Measurements from ENCODE around the gene PROP1. TPM values are rescaled to one million over a fixed set of nuclear protein-coding genes. Genes with fewer than 3 reads are reported as not detected.
"Not testable (repeated sequence)": the region's sequence is repeated elsewhere in the genome, so short reads cannot be mapped to it uniquely, and the experiment has no call there.

The PROP1 gene
- polyA plus RNA-seq, 1 donor (not counting 4 experiments of a cell fraction or from before 2014, with no cell fraction given) = not detected

DNA sequence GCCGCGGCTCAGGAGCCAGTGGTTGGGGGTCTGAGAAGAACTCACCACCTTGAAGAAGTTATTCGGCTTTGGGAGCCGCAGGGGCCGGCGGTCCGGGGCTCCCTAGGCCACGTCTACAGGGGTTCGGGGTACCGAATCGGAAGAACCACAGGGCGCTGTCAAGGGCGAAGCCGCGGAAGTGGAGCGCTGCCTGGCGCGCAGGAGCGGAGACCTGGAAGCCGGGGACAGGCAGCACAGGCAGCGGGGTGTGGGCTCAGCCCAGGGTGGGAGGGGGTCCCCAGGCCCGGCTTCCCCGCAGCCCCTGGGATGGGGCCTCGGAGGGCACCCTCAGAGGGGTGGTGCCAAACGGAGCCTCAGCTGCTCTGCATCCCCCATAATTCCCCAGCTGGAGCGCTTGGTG lies 11.2 kb upstream of the PROP1 start:
- H3K27ac ChIP-seq (ENCODE audit: control insufficient read depth, insufficient read depth, low read length); DNase-seq (ENCODE audit: low read depth, low spot score); FAIRE-seq; H3K27me3 ChIP-seq (ENCODE audit: control insufficient read depth, extremely low read depth, insufficient read depth, low read length); H3K9me3 ChIP-seq (ENCODE audit: control insufficient read depth, low read depth, low read length); H3K4me2 ChIP-seq (ENCODE audit: control insufficient read depth, extremely low read depth, insufficient read depth, low read depth, low read length); H3K36me3 ChIP-seq (ENCODE audit: control insufficient read depth in 2 of 2, extremely low read depth in 1 of 2, insufficient read depth in 2 of 2, low read length in 2 of 2); H3K4me3 ChIP-seq (ENCODE audit: control insufficient read depth in 2 of 3, extremely low read depth in 1 of 3, insufficient read depth in 2 of 3, low read depth in 1 of 3, low read length in 3 of 3); H3K79me2 ChIP-seq (ENCODE audit: control insufficient read depth, insufficient read depth, low read length); H3K9me1 ChIP-seq (ENCODE audit: control insufficient read depth, extremely low read depth, insufficient read depth, low read length); dilution Hi-C loops (cut with MboI; ENCODE audit: extremely low pct_ligation_motif_present, low sequenced_read_pairs); H3K9ac ChIP-seq (ENCODE audit: control insufficient read depth, extremely low read depth, insufficient read depth, low read length); H4K20me1 ChIP-seq (ENCODE audit: control insufficient read depth, extremely low read depth, insufficient read depth, low read length); H3K4me1 ChIP-seq (ENCODE audit: control insufficient read depth, extremely low read depth, insufficient read depth, low read length); H2AFZ ChIP-seq (ENCODE audit: control insufficient read depth, low read length): not testable (repeated sequence)

- H3K9ac ChIP-seq (ENCODE audit: control insufficient read depth, extremely low read depth, insufficient read depth, low read length); dilution Hi-C loops (cut with MboI; ENCODE audit: extremely low pct_ligation_motif_present, low sequenced_read_pairs); H3K4me2 ChIP-seq (ENCODE audit: control insufficient read depth, extremely low read depth, insufficient read depth, low read depth, low read length): not testable (repeated sequence)
Measured at GRCh38 chr5:178006536-178007231, 10.6 kb upstream of the PROP1 start.

DNA sequence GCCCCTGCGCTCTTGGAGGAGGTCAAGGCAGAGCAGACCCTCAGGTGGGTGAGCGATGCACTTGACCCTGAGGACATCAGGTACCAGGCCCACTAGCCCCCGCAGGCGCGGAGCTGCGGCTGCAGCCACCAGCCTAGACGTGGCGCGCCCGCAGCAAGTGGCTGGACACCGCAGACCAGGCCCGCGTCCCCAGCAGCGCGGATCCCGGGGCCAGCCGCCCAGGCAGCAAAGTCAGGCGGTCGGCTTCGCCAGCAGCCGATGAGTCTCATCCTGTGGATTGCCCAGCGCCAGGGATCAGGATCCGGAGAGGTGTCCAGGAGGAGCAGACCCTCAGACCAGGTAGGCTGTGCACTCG lies 10.1 kb upstream of the PROP1 start:
- H3K79me2 ChIP-seq (ENCODE audit: control insufficient read depth, insufficient read depth, low read length); H3K4me2 ChIP-seq (ENCODE audit: control insufficient read depth, extremely low read depth, insufficient read depth, low read depth, low read length); H3K36me3 ChIP-seq (ENCODE audit: control insufficient read depth in 2 of 2, extremely low read depth in 1 of 2, insufficient read depth in 2 of 2, low read length in 2 of 2); H3K27me3 ChIP-seq (ENCODE audit: control insufficient read depth, extremely low read depth, insufficient read depth, low read length); H4K20me1 ChIP-seq (ENCODE audit: control insufficient read depth, extremely low read depth, insufficient read depth, low read length); H2AFZ ChIP-seq (ENCODE audit: control insufficient read depth, low read length); H3K4me3 ChIP-seq (ENCODE audit: control insufficient read depth in 2 of 3, extremely low read depth in 1 of 3, insufficient read depth in 2 of 3, low read depth in 1 of 3, low read length in 3 of 3); FAIRE-seq; DNase-seq (ENCODE audit: low read depth, low spot score); H3K9me3 ChIP-seq (ENCODE audit: control insufficient read depth, low read depth, low read length); H3K9ac ChIP-seq (ENCODE audit: control insufficient read depth, extremely low read depth, insufficient read depth, low read length); H3K9me1 ChIP-seq (ENCODE audit: control insufficient read depth, extremely low read depth, insufficient read depth, low read length); H3K27ac ChIP-seq (ENCODE audit: control insufficient read depth, insufficient read depth, low read length); H3K4me1 ChIP-seq (ENCODE audit: control insufficient read depth, extremely low read depth, insufficient read depth, low read length); dilution Hi-C loops (cut with MboI; ENCODE audit: extremely low pct_ligation_motif_present, low sequenced_read_pairs): not testable (repeated sequence)

More at GRCh38 chr5:178006536-178007231, 10.6 kb upstream of the PROP1 start:
- H3K36me3 ChIP-seq (ENCODE audit: control insufficient read depth in 2 of 2, extremely low read depth in 1 of 2, insufficient read depth in 2 of 2, low read length in 2 of 2); H3K9me3 ChIP-seq (ENCODE audit: control insufficient read depth, low read depth, low read length); FAIRE-seq; H3K27ac ChIP-seq (ENCODE audit: control insufficient read depth, insufficient read depth, low read length); DNase-seq (ENCODE audit: low read depth, low spot score); H3K9me1 ChIP-seq (ENCODE audit: control insufficient read depth, extremely low read depth, insufficient read depth, low read length); H3K4me1 ChIP-seq (ENCODE audit: control insufficient read depth, extremely low read depth, insufficient read depth, low read length); H3K4me3 ChIP-seq (ENCODE audit: control insufficient read depth in 2 of 3, extremely low read depth in 1 of 3, insufficient read depth in 2 of 3, low read depth in 1 of 3, low read length in 3 of 3); H4K20me1 ChIP-seq (ENCODE audit: control insufficient read depth, extremely low read depth, insufficient read depth, low read length); H3K27me3 ChIP-seq (ENCODE audit: control insufficient read depth, extremely low read depth, insufficient read depth, low read length); H2AFZ ChIP-seq (ENCODE audit: control insufficient read depth, low read length); H3K79me2 ChIP-seq (ENCODE audit: control insufficient read depth, insufficient read depth, low read length): not testable (repeated sequence)
